Thyroid gland (tissue), 4 donors: ENCODE results near the gene EPN3. TPM values are rescaled to one million over a fixed set of nuclear protein-coding genes. Genes with fewer than 3 reads are reported as not detected.

Experiments used
- DNase-seq, 2 donors: peaks; one replicate each; pipeline ENCODE4 v3.0.0-alpha.2; 2019
- H3K27ac ChIP-seq, 3 donors: fragments of 200-600 bp; sonication (generic); 1 replicate in 2 of 3; 2 replicates in 1 of 3; pipeline ENCODE4 v1.5.1; 2016 to 2019; ENCODE audit warnings: mild to moderate bottlenecking in 1 of 3, moderate library complexity in 1 of 3
- H3K27me3 ChIP-seq: fragments of 200-600 bp; sonication (generic); one replicate; pipeline ENCODE4 v1.5.1; 2019
- H3K36me3 ChIP-seq, 2 donors: fragments of 200-600 bp; sonication (generic); one replicate each; pipeline ENCODE4 v1.5.1; 2016 to 2019
- H3K4me1 ChIP-seq, 2 donors: fragments of 200-600 bp; sonication (generic); one replicate each; pipeline ENCODE4 v1.5.1; 2017 to 2019
- H3K4me3 ChIP-seq, 3 donors: fragments of 200-600 bp; sonication (generic); replicated peaks in 1 of 3; 1 replicate in 2 of 3; 2 replicates in 1 of 3; pipeline ENCODE4 v1.5.1; 2016; ENCODE audit warnings: mild to moderate bottlenecking in 1 of 3
- H3K9me3 ChIP-seq: fragments of 200-600 bp; sonication (generic); one replicate; pipeline ENCODE4 v1.5.1; 2017
- POLR2A ChIP-seq, 2 donors: fragments of 450-650 bp; IDR thresholded peaks; one replicate each; pipeline ENCODE4 v1.6.1; 2017; ENCODE audit warnings: antibody characterized with exemption in 2 of 2, mild to moderate bottlenecking in 2 of 2, moderate library complexity in 1 of 2
- WGBS, 2 donors: methylation state at CpG; one replicate each; pipeline ENCODE4 v1.1.5; 2017; 5-methylcytosine and 5-hydroxymethylcytosine counted together
- intact Hi-C: fragments of 100-400 bp; cut with DNase I; formaldehyde crosslinking; loops from one replicate; pipeline ENCODE4 v1.15.1; 2023
- total RNA-seq, 4 donors: library from RNA; depleted of rRNA; stranded (reverse); fragments of >200 nt; gene quantifications; one replicate each; pipeline ENCODE4 v1.2.3, GENCODE V29; 2016
- TF ChIP-seq, protein P1 (sequence below), 6 experiments: fragments of 200-600 bp in 3 of 6; fragments of 450-650 bp in 3 of 6; sonication (generic) in 3 of 6; IDR thresholded peaks; one replicate each; pipeline ENCODE4 v1.5.1; 2016 to 2019; ENCODE audit warnings: antibody characterized with exemption in 6 of 6, mild to moderate bottlenecking in 2 of 6, inconsistent platforms in 1 of 6, moderate library complexity in 1 of 6

EPN3 gene
- total RNA-seq, 4 donors from 2014 or later = 0.63 to 31.6 (median 3.5) TPM; not detected in 1

GRCh38 chr17:50560931-50561745 is 28.6 kb downstream of the EPN3 start:
- H3K36me3 ChIP-seq = no peaks in the 10 kb centered on the region
- H3K27me3 ChIP-seq = peaks cover 10% of the 10 kb centered on the region
- no peaks in the 10 kb centered on the region for H3K9me3 ChIP-seq
- peaks cover 59 to 68% of the 10 kb centered on the region in 2 donors for H3K4me1 ChIP-seq
- no peak overlapping the region for H3K27ac ChIP-seq
- peak overlapping the region in 2 of 3 donors; percentile 17 to 29 for H3K4me3 ChIP-seq
- 0% methylated on average over 1 to 7 of the region's 88 CpGs for WGBS, 2 donors
- intact Hi-C loops = no loop called here
- peak; percentile 24 to 27 for DNase-seq
- TF ChIP-seq, protein P1, sequence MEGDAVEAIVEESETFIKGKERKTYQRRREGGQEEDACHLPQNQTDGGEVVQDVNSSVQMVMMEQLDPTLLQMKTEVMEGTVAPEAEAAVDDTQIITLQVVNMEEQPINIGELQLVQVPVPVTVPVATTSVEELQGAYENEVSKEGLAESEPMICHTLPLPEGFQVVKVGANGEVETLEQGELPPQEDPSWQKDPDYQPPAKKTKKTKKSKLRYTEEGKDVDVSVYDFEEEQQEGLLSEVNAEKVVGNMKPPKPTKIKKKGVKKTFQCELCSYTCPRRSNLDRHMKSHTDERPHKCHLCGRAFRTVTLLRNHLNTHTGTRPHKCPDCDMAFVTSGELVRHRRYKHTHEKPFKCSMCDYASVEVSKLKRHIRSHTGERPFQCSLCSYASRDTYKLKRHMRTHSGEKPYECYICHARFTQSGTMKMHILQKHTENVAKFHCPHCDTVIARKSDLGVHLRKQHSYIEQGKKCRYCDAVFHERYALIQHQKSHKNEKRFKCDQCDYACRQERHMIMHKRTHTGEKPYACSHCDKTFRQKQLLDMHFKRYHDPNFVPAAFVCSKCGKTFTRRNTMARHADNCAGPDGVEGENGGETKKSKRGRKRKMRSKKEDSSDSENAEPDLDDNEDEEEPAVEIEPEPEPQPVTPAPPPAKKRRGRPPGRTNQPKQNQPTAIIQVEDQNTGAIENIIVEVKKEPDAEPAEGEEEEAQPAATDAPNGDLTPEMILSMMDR (IDR thresholded peaks at IDR 0.05) = no peak
- no peak for TF ChIP-seq POLR2A (IDR thresholded peaks at IDR 0.05)

DNA sequence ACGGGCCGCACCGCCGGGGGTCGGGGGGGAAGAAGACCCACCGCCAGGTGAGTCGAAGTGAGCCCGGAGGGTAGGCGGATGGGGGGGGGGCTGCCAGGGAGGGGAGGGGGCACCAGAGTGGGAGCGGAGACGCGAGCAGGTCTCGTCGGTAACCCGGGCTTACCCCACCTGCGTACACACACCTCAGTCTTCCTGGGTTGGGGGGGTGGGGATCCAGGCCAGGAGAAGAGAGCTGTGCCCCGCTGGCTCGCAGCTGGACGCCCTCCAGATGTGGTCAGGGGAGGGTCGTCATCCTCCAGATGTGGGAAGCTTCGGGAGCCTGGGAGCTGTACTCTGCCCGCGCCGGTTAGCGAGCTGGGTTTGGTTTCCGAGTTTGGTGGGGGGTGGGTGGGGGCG is 29.2 kb downstream of the EPN3 start:
- no peak overlapping the region for H3K27ac ChIP-seq
- 0% methylated on average over 3 to 11 of the region's 27 CpGs for WGBS, 2 donors
- TF ChIP-seq, protein P1 (IDR thresholded peaks at IDR 0.05) = no peak
- no peak for TF ChIP-seq POLR2A (IDR thresholded peaks at IDR 0.05)
- peak overlapping the region in 1 of 3 donors; percentile 29 for H3K4me3 ChIP-seq
- H3K4me1 ChIP-seq = peaks cover 53 to 62% of the 10 kb centered on the region in 2 donors
- no peak for DNase-seq
- intact Hi-C loops = no loop called here
- H3K36me3 ChIP-seq = no peaks in the 10 kb centered on the region
- no peaks in the 10 kb centered on the region for H3K9me3 ChIP-seq
- H3K27me3 ChIP-seq = peaks cover 10% of the 10 kb centered on the region

DNA sequence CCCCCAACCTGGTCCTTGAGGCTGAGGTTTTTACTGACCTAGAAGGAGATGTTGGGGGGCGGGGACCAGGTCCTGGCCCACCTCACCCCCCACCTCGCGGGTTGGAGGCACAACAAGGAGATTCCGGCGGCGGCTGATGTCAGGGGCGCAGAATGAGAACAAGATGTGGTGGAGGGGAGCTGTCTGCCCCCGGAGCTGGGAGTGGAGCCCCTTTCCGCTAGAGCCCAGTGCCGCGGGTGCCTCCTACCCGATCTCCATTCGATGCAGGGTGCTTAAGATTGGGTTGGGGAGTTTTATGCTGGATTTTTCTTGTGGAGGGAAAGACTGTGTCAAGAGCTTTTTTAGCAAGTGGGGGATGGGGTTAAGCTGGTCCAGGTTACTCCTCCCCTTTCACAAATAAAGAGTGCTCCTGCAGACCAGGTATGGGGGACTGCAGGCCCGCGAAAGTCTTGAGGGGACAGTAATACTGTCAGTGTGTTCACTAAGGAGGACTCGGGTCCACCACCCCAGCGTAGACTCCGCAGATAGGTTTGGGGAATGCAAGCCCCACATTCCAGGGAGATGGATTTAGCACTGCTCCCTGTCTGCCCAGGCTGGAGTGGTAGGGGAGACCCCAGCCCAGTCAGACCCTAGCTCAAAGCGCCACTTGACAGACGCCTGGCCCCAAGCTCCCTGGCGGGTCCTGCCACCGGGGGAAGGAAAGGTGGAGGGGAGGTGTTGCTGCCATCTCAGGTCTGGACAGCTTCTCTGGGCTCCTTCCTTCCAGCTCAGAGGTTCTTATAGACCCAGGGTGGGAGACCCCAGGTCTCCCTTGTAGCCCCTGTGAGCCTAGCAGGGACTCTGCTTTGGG is 29.9 kb downstream of the EPN3 start:
- intact Hi-C loops = no loop called here
- no peaks in the 10 kb centered on the region for H3K9me3 ChIP-seq
- peaks cover 47 to 56% of the 10 kb centered on the region in 2 donors for H3K4me1 ChIP-seq
- peaks cover 10% of the 10 kb centered on the region for H3K27me3 ChIP-seq
- DNase-seq = no peak
- H3K27ac ChIP-seq = no peak overlapping the region
- H3K4me3 ChIP-seq = no peak overlapping the region
- no peaks in the 10 kb centered on the region for H3K36me3 ChIP-seq
- 22 to 47% methylated on average over 16 to 19 of the region's 22 CpGs for WGBS, 2 donors
- TF ChIP-seq POLR2A (IDR thresholded peaks at IDR 0.05) = no peak
- TF ChIP-seq, protein P1 (IDR thresholded peaks at IDR 0.05) = no peak

DNA sequence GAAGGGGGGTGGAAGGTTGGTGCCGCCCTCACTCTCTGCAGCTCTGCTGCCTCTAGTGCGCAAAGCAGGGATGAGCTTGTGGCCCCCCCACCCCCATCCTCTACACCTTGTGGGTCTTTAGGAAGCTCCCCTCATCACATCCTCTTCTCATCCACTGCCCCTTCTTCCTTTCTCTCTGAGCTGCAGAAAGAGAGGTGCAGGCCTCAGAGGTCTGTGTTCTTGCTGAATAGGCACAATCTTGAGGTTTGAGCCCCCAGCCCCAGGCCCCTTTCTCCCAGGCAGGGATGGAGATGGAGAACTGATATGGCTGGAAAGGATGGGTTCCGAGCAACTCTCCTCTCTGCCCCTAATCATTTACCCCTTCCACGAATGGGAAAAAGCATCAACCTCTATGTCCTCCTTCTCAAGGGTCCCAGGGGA is 30.6 kb downstream of the EPN3 start:
- Histone ChIP-seq H3K4me1 (peaks cover 42 to 49% of the 10 kb centered on the region in 2 donors), H3K27me3 (peaks cover 10% of the 10 kb centered on the region), H3K4me3 (no peak overlapping the region), H3K9me3 (no peaks in the 10 kb centered on the region), H3K36me3 (no peaks in the 10 kb centered on the region), H3K27ac (no peak overlapping the region)
- TF ChIP-seq, protein P1 (IDR thresholded peaks at IDR 0.05) = no peak
- TF ChIP-seq POLR2A (IDR thresholded peaks at IDR 0.05) = no peak
- no peak for DNase-seq
- intact Hi-C loops = no loop called here
- WGBS, 2 donors = 78 to 83% methylated on average over 4 of the region's 4 CpGs
